ENCODE data around the gene ABCA7.

The ABCA7 gene

GRCh38 chr19:1041835-1042685, 2.2 kb downstream of the ABCA7 start:
- DNase-seq = no peak

DNA sequence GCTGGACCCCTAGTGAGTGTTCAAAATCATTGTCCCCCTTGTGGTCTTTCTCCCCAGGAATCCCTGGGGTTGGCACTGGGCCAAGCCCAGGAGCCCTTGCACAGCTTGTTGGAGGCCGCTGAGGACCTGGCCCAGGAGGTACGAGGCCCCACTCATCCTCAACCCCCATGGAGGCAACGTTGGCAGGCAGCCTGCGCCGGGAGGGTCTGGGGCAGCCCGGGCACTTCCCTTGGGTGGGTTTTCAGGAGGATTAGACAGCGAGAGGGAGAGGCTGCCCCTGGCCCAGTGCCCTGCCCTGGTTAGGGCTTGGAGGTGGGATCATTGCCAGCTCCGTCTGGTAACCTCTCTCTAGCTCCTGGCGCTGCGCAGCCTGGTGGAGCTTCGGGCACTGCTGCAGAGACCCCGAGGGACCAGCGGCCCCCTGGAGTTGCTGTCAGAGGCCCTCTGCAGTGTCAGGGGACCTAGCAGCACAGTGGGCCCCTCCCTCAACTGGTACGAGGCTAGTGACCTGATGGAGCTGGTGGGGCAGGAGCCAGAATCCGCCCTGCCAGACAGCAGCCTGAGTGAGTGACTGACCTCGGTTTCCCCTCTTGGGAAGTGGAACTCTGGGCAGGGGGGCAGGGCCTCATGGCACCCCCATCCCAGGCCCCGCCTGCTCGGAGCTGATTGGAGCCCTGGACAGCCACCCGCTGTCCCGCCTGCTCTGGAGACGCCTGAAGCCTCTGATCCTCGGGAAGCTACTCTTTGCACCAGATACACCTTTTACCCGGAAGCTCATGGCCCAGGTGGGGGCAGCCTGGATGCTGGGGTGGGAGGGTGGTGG, 3.0 kb downstream of the ABCA7 start:
- DNase-seq = no peak

- peak; percentile 82 for DNase-seq
Observed at GRCh38 chr19:1045247-1045603, 5.3 kb downstream of the ABCA7 start.

- DNase-seq = no peak
Observed at GRCh38 chr19:1046117-1046626, 6.3 kb downstream of the ABCA7 start.

- DNase-seq = no peak
Observed at GRCh38 chr19:1046836-1047695, 7.2 kb downstream of the ABCA7 start.

- no peak for DNase-seq
Observed at GRCh38 chr19:1047696-1048147, 7.8 kb downstream of the ABCA7 start.

DNA sequence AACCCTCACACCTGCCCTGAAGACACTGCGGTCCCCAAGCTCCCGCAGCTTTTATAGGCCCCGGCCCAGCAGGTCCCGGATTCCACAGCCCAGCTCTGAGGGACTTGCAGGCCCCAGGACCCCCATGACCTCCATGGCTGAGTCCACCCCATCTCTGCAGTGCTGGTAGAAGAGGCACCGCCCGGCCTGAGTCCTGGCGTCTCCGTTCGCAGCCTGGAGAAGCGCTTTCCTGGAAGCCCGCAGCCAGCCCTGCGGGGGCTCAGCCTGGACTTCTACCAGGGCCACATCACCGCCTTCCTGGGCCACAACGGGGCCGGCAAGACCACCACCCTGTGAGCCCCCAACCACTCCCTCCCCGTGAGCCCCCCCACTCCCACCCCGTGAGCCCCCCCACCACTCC, 9.2 kb downstream of the ABCA7 start:
- DNase-seq = no peak

DNA sequence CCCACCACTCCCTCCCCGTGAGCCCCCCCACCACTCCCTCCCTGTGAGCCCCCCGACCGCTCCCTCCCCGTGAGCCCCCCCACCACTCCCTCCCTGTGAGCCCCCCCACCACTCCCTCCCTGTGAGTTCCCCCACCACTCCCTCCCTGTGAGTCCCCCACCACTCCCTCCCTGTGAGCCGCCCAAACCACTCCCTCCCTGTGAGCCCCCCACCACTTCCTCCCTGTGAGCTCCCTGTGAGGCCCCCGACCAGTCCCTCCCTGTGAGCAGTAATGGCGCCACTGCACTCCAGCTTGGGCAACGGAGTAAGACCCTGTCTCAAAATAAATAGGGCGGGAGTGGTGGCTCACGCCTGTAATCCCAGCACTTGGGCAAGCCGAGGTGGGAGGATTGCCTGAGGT, 9.9 kb downstream of the ABCA7 start:
- no peak for DNase-seq

GRCh38 chr19:1050989-1051788, 11.3 kb downstream of the ABCA7 start:
- no peak for DNase-seq

GRCh38 chr19:1051791-1052190, 11.9 kb downstream of the ABCA7 start:
- no peak for DNase-seq

DNA sequence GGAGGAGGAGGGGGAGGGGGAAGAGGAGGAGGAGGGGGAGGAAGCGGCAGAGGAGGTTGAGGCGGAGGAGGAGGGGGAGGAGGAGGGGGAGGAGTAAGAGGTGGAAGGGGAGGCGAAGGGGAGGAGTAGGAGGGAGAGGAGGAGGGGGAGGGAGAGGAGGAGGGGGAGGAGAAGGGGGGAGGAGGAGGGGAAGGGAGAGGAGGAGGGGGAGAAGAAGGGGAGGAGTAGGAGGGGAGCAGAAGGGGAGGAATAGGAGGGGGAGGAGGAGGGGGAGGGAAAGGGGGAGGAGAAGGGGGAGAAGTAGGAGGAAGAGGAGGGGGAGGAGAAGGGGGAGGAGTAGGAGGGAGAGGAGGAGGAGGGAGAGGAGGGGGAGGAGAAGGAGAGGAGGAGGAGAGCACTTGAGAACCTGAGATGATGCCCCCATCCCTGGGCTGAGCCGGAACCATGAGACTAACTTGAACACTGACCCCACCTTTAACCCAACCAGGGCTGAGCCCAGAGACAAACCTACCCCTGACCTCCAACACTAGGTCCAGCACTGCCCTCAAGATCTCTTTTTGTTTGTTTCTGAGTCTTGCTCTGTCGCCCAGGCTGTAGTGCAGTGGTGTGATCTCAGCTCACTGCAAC, 12.6 kb downstream of the ABCA7 start:
- DNase-seq = no peak

GRCh38 chr19:1053176-1054101, 13.5 kb downstream of the ABCA7 start:
- no peak for DNase-seq

GRCh38 chr19:1054102-1055027, 14.5 kb downstream of the ABCA7 start:
- no peak for DNase-seq

GRCh38 chr19:1055028-1055425, 15.1 kb downstream of the ABCA7 start:
- DNase-seq = no peak

DNA sequence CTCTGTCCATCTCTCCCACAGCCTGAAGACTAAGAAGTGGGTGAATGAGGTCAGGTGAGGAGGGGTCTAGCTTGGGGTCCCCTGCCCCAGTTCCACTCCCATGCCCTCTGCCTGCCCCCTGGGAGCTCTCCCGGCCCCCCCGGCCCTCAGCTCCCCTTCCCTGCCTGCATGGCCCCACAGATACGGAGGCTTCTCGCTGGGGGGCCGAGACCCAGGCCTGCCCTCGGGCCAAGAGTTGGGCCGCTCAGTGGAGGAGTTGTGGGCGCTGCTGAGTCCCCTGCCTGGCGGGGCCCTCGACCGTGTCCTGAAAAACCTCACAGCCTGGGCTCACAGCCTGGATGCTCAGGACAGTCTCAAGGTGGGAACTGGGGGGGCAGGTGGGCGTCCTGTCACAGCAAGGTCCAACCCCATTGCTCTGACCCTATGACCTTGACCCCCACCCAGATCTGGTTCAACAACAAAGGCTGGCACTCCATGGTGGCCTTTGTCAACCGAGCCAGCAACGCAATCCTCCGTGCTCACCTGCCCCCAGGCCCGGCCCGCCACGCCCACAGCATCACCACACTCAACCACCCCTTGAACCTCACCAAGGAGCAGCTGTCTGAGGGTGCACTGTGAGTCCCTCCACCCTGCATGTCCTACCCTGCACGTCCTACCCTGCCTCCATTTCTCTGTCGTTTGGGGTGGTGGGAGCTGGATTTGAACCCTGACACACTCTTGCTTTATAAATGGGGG, 16.1 kb downstream of the ABCA7 start:
- DNase-seq = no peak

- DNase-seq = peak; percentile 74
Observed at GRCh38 chr19:1057176-1057855, 17.4 kb downstream of the ABCA7 start.

DNA sequence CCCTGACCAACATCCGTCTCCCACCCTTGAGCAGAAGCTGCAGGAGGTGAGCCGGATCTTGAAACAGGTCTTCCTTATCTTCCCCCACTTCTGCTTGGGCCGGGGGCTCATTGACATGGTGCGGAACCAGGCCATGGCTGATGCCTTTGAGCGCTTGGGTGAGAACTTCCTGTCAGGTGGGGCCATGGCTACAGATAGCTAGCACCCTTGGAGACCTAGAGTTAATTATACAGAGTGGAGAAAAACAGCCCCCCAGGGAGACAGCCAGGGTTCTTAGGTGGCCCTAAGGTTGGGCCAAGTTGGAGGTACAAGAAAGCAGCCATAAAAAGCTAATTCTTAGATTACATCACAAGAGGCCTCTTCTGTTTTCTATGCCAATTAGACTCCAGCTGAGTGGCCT, 18.2 kb downstream of the ABCA7 start:
- DNase-seq = no peak

GRCh38 chr19:1060689-1061088, 20.8 kb downstream of the ABCA7 start:
- no peak for DNase-seq
